Activated T-helper 1 cell treated with anti-CD3 and anti-CD28 coated beads, Interleukin-12 subunit alpha, Interleukin-12 subunit beta, Interleukin-2, Interleukin-4 antibody, amounts not matched to agents 30 ng/mL and 10 ng/mL and 1 ng/mL, durations not matched to agents 14 hours and 24 hours and 36 hours (primary cell): ENCODE results near the gene IL3. TPM values are rescaled to one million over a fixed set of nuclear protein-coding genes. Genes with fewer than 3 reads are reported as not detected.

Experiments
- DNase-seq: peaks from one replicate; pipeline ENCODE4 v3.0.0; 2021; ENCODE audit warnings: low spot score
- H3K27ac Mint-ChIP-seq: one replicate; pipeline ENCODE4 v1.8.0; 2021; ENCODE audit warnings: mild to moderate bottlenecking, mixed read lengths
- H3K27me3 Mint-ChIP-seq: one replicate; pipeline ENCODE4 v1.8.0; 2022; ENCODE audit warnings: mild to moderate bottlenecking, moderate library complexity, mixed read lengths; ENCODE audit not compliant: insufficient read depth
- H3K36me3 Mint-ChIP-seq: one replicate; pipeline ENCODE4 v1.8.0; 2021; ENCODE audit warnings: low read depth, mixed read lengths
- H3K4me1 Mint-ChIP-seq: one replicate; pipeline ENCODE4 v1.8.0; 2021; ENCODE audit warnings: low read depth, mixed read lengths
- H3K4me3 Mint-ChIP-seq: one replicate; pipeline ENCODE4 v1.8.0; 2021; ENCODE audit warnings: mild to moderate bottlenecking, moderate library complexity, mixed read lengths
- H3K9me3 Mint-ChIP-seq: one replicate; pipeline ENCODE4 v1.8.0; 2021; ENCODE audit warnings: mixed read lengths
- intact Hi-C: fragments of 100-400 bp; cut with micrococcal nuclease; formaldehyde crosslinking; loops from one replicate; pipeline ENCODE4 v1.15.1; 2024
- total RNA-seq: library from RNA; stranded (reverse); gene quantifications from 2 replicates; pipeline ENCODE4 v1.2.3, GENCODE V29; 2022

Gene IL3, protein sequence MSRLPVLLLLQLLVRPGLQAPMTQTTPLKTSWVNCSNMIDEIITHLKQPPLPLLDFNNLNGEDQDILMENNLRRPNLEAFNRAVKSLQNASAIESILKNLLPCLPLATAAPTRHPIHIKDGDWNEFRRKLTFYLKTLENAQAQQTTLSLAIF
- 94.6 and 98.5 TPM in 2 replicates for total RNA-seq

DNA sequence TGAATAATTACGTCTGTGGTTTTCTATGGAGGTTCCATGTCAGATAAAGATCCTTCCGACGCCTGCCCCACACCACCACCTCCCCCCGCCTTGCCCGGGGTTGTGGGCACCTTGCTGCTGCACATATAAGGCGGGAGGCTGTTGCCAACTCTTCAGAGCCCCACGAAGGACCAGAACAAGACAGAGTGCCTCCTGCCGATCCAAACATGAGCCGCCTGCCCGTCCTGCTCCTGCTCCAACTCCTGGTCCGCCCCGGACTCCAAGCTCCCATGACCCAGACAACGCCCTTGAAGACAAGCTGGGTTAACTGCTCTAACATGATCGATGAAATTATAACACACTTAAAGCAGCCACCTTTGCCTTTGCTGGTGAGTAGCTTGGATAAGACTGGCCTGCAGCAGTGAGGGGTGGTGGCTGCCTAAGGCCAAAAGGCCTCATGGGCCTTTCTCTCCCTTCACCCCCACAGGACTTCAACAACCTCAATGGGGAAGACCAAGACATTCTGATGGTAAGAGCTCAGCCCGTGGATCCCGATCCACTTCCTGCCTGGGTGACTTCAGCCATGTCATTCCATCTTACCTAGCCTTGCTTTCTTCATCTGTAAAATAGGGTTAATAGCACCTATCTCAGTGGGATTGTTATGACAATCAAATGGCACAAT is at the start of gene IL3:
Gene IL3 (plus strand): TSS at position 155 of the 661 bp plus-strand sequence. CDS start 52 bp downstream, at position 207.
- Mint-ChIP-seq H3K36me3 (peaks cover 2% of the 10 kb centered on the region), H3K27ac (peak within 1 kb of the TSS; percentile 48), H3K27me3 (peaks cover 10% of the 10 kb centered on the region), H3K4me1 (peaks cover 81% of the 10 kb centered on the region), H3K4me3 (no peak within 1 kb of the TSS), H3K9me3 (no peaks in the 10 kb centered on the region)
- intact Hi-C loops: loop anchor here (2.0 to 5.0 kb wide), 3 partner anchors 14 to 307 kb away; partner anchors contain the start of gene SLC22A5
- no peak for DNase-seq

DNA sequence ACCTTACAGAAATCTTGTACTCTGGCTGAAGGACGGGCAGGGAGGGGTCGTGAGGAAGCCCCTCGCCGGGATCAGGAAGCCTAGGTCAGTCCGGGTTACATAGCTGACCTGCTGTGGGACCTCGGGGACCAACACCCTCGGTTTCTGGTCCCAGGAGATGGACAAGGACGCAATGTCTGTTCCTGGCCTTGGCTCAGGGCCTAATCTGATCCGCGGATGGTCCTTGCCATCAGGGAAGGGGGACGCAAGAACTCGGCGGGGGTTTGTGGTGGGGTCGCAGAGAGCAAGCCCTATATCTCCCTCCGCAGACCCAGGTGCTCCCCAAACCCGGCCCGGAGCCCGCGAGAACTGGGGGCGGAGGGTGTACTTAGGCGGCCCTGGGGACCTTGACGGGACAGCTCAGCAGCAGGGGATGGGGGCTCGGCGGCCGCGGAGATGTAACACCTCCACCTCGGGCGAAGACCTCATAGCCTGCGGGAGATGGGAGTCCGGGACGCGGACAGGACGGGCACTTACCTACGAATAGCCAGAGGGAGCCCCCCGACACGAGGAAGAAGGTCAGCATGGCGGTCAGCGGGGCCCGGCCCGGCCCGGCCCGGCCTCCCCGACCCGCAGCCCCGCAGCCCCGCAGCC is 49.4 kb upstream of the IL3 start:
- no peak for DNase-seq
- Mint-ChIP-seq H3K4me1 (peaks cover 45% of the 10 kb centered on the region), H3K27ac (peak overlapping the region; percentile 55), H3K4me3 (peak overlapping the region; percentile 81), H3K36me3 (peaks cover 8% of the 10 kb centered on the region), H3K27me3 (peaks cover 65% of the 10 kb centered on the region), H3K9me3 (no peaks in the 10 kb centered on the region)
- intact Hi-C loops: loop anchor here (1.0 kb wide), 1 partner anchor 9 kb away; no protein-coding TSS in a partner anchor

DNA sequence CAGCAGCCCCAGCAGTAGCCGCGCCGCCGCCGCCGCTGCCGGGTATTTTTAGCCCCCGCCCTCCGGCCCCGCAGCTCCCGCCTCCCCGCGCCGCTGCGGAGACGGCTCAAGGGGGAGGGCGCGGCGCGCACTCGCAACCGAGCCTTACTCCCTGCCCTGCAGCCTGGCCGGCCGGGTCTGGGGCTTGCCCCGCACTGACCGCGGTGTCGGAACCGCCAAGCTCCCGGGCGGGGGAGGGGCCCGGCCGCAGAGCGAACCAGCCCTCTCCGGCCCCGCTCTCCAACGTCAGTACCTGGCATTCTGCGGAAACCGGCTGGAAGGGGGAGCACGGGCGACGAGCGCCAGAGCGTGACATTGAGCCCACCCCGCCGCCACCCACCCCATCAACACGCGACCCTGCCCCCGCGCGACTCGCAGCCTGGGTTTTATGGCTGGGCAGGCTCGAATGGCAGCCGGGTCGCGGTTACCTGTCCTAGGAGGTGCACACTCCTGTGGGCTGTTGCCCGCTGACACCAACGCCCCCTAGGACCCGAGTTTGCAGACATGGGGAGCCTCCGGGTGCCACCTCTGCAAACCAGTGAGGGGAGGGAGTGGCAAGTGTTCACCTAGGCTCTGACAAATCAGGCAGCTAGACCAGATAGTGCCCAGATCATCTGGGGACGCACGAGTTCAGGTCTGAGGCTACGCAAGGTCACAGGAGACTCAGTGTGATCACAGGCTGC is 48.7 kb upstream of the IL3 start, which contains the start of gene ACSL6:
Gene ACSL6 (minus strand): TSS at position 37 of the 722 bp plus-strand sequence. CDS start 105 bp downstream, outside the sequence.
- peak; percentile 36 for DNase-seq
- Mint-ChIP-seq H3K9me3 (no peaks in the 10 kb centered on the region), H3K27me3 (peaks cover 68% of the 10 kb centered on the region), H3K36me3 (peaks cover 8% of the 10 kb centered on the region), H3K4me3 (peak within 1 kb of the TSS; percentile 81), H3K27ac (peak within 1 kb of the TSS; percentile 55), H3K4me1 (peaks cover 52% of the 10 kb centered on the region)
- intact Hi-C loops: loop anchor here (1.0 kb wide), 1 partner anchor 9 kb away; no protein-coding TSS in a partner anchor

DNA sequence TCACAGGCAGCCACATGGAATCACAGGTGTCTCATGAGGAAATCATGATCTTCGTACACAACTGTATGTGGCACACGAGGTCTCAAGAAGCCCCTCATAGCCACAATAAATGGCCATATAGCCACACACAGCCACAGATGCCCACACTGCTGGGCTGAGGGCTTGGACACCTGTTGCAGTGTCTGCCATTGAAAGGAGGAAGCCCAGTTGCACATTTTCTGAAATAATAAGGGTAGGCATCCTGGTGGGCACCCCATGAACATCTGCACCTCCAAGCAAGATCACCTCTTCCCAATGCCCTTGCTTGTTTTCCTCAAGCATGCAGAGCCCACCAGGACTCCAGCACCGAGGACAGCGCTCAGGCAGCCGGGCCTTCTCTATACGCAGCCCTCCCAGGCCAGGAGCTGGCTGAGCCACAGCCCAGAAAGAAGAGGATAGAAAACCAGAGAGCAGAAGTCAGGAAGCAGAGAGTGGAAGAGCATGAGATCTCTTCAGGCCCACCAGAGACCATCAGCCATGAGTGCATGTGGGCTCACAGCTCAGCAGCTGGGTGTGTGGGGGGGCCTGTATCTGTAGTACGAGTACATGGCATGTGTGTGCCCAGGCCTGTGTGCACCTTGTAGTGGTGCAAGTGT is 48.0 kb upstream of the IL3 start:
- intact Hi-C loops: no loop called here
- no peaks in the 10 kb centered on the region for H3K9me3 Mint-ChIP-seq
- peaks cover 75% of the 10 kb centered on the region for H3K27me3 Mint-ChIP-seq
- peak overlapping the region; percentile 56 for H3K4me3 Mint-ChIP-seq
- H3K27ac Mint-ChIP-seq: no peak overlapping the region
- peaks cover 8% of the 10 kb centered on the region for H3K36me3 Mint-ChIP-seq
- peaks cover 55% of the 10 kb centered on the region for H3K4me1 Mint-ChIP-seq
- DNase-seq: no peak

DNA sequence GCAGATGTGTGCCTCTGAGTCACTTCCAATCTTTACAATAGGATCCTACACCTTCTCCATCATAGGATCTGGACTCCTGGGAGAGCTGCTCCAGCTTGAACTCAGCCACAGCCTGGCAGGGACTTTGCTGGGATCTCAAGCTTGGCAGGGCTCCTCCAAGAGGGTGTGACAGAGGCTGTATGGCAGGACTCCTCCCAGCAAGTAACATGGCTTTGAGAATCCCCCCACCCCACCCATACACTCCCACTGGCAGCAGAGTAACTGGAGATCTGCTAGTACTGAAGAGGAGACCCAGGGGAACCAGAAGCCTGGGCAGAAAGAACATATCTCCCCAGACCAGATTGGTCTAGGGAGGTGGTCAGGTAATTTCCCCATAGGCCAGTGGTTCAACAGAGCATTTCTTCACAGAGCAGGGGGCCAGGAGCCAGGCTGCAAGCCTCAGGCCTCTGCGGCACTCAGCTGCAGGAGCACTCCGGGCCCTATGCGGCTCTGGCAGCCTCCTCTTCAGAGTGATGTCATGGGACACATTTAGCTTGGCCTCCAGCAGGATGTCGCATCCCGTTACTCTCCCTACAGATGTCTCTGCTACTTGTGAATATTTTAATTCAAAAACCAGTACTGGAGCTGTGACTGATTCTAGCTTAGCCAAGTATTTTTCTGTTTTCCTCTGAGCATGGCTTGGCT is 47.3 kb upstream of the IL3 start:
- Mint-ChIP-seq H3K9me3 (no peaks in the 10 kb centered on the region), H3K27ac (no peak overlapping the region), H3K4me3 (no peak overlapping the region), H3K4me1 (peaks cover 55% of the 10 kb centered on the region), H3K27me3 (peaks cover 78% of the 10 kb centered on the region), H3K36me3 (peaks cover 8% of the 10 kb centered on the region)
- no peak for DNase-seq
- intact Hi-C loops: no loop called here

DNA sequence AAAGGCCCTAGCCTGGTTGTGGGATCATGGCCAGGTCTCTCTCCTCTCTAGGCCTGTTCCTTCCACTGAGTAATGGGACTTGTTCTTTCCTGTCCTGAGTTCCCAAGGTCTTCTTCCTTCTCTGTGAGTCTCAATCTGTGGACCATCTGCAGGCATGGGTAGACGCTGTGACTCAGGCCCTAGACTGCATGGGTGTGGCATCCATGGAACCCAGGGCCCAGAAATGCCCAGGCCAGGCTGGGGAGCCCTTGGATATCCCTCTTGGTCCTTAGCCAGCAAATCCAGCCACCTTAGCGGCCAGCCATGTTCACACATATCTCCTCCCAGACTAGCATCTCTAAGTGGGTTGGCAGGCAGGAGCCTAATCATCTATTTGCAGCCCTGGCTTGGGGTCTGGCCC is 46.7 kb upstream of the IL3 start:
- Mint-ChIP-seq H3K4me3 (no peak overlapping the region), H3K4me1 (peaks cover 51% of the 10 kb centered on the region), H3K36me3 (peaks cover 8% of the 10 kb centered on the region), H3K27ac (no peak overlapping the region), H3K27me3 (peaks cover 81% of the 10 kb centered on the region), H3K9me3 (no peaks in the 10 kb centered on the region)
- no peak for DNase-seq
- intact Hi-C loops: no loop called here

DNA sequence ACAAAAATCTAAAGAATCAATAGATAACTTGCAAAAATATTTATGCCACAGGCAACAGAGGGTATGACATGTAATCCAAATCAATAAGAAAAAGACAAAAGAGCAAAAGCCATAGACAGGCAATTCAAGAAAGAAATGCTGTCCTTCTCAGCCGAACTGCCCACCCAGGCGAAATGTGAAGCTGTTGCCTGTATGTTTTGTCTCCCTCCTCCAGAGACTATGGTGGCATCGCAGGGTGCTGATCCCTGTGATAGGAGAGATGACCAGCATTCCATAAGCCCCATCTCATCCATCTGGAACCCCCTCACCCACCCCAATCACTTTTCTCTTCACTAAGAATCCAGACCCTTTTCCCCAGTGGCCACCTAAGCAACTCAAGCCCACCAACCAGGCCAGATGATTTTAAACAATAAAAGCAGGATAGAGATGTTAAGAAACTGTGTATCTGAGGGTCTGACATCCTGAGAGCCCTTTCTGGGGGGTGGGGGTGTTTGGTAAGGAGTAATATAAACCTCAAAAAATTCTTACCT is 43.7 kb upstream of the IL3 start:
- Mint-ChIP-seq H3K4me1 (peaks cover 57% of the 10 kb centered on the region), H3K36me3 (peaks cover 4% of the 10 kb centered on the region), H3K27me3 (peaks cover 66% of the 10 kb centered on the region), H3K27ac (no peak overlapping the region), H3K9me3 (no peaks in the 10 kb centered on the region), H3K4me3 (no peak overlapping the region)
- DNase-seq: no peak
- intact Hi-C loops: no loop called here

DNA sequence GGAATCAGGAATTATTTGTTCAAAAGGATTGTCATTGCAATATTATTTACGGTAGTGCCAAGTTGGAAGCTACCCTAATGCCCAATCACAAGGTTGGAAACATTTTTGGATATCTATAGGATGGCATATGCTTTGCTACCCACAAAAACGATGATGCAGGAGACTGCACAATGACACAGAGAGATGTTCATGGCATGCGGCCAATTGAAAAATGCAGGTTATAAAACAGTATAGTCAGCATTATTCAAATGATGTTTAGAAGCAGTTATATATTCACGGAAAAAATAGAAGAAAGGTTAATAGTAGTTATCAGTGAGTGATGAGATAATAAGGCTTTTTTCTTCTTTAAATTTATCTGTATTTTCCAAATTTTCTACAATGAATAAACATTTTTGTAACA is 43.1 kb upstream of the IL3 start:
- Mint-ChIP-seq H3K4me3 (no peak overlapping the region), H3K4me1 (peaks cover 55% of the 10 kb centered on the region), H3K36me3 (peaks cover 4% of the 10 kb centered on the region), H3K9me3 (no peaks in the 10 kb centered on the region), H3K27me3 (peaks cover 64% of the 10 kb centered on the region), H3K27ac (no peak overlapping the region)
- intact Hi-C loops: no loop called here
- no peak for DNase-seq

DNA sequence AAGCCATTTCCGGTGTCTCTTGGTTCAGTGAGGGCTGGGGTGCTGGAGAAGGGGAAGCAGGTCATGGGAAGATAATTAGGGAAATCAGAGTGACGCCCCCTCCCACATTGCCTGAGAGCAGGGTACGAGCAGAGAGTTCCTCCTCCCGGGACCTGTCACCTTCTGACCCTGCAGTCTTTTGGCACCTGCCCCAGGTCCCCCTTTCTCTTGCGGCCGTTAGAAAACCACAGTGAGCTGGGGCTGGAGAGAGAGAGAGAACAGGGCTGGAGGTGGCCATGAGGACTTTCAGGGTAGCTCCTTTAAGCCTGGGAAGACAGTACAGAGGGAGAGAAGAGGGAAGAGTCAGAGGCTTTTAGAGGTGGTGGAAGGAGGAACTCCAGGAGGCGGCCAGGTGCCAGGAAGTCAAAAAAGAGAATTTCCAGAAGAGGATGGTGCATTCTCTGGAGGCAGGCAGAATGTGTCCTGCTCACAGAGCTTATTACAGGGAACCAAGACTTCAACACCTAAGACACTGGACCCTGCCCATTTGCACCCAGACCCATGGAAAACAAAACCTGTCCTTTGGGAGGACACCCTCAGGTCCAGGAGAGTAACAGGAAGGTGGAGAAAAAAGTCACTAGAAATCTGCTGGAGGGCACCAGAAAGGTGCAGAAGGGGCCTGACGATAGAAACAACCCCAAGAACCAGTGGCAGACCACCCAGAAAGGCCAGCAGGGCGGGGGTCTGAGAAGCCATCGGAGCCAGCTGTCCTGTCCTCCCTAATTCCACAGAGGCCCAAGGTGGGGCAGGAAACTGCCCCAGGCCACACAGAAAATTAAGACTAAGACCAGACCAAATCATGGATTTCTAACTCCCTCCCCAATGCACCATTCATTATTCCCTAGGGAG is 42.5 kb upstream of the IL3 start:
- Mint-ChIP-seq H3K36me3 (peaks cover 3% of the 10 kb centered on the region), H3K9me3 (no peaks in the 10 kb centered on the region), H3K27me3 (peaks cover 61% of the 10 kb centered on the region), H3K4me1 (peaks cover 51% of the 10 kb centered on the region), H3K27ac (peak overlapping the region; percentile 45), H3K4me3 (no peak overlapping the region)
- DNase-seq: no peak
- intact Hi-C loops: no loop called here

DNA sequence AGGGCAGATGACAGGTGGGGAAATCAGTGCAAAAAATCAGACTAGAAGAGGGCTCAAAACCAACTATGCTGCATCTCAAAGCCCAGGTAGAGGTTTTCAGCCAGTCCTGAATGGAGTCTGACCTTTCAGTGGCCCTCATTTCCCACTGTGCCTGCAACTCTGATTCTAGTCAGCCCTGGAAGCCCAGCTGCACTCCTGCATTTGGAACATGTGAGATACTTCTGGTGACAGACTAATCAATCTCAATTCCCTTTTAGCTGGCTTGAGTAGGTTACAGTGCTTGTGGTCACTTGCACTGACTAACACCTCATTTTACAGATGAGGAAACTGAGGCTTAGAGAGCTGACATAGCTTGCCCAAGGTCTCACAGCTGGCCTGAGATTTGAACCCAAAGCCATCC is 41.1 kb upstream of the IL3 start:
- Mint-ChIP-seq H3K27me3 (peaks cover 55% of the 10 kb centered on the region), H3K27ac (peak overlapping the region; percentile 48), H3K9me3 (no peaks in the 10 kb centered on the region), H3K4me3 (peak overlapping the region; percentile 8), H3K36me3 (no peaks in the 10 kb centered on the region), H3K4me1 (peaks cover 51% of the 10 kb centered on the region)
- no peak for DNase-seq
- intact Hi-C loops: no loop called here
